ENCODE data around the gene NKPD1. TPM values are rescaled to one million over a fixed set of nuclear protein-coding genes. Genes with fewer than 3 reads are reported as not detected.
"Not testable (repeated sequence)": the region's sequence is repeated elsewhere in the genome, so short reads cannot be mapped to it uniquely, and the experiment has no call there.

The NKPD1 gene
- total RNA-seq, 4 donors from 2014 or later: 0.35 to 0.40 TPM; not detected in 2

DNA sequence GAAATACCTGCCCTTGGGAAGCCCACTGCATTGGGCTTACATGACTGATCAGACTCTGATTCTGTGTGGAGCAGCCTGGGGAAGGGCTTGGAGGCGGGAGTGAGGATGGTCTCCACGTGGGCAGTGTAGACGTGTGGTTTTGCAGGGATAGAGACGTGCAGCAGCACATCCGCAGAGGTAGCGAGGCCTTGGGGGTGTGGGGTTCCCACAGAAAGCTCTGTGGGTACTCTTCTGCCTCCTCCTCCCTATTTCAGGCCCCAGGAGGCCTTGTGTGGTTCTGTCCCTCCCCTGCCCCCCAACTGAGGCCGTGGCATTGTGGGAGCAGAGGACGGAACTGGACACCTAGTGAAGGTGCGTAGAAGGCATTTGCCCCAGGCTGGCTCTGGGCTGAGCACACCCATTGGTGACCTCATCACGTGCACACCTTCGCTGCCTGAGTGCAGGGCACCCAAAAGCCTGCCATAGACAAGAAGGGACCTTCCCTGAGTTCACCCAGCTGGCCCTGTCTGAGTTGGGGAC lies 38.9 kb downstream of the NKPD1 start:
- H3K9me3 ChIP-seq: no peaks in the 10 kb centered on the region
- H3K27ac ChIP-seq: no peak overlapping the region
- no peak for DNase-seq
- peaks cover 0 to 47% (median 18%) of the 10 kb centered on the region in 4 donors for H3K4me1 ChIP-seq
- no peak for TF ChIP-seq POLR2A (IDR thresholded peaks at IDR 0.05)
- TF ChIP-seq, protein P1, sequence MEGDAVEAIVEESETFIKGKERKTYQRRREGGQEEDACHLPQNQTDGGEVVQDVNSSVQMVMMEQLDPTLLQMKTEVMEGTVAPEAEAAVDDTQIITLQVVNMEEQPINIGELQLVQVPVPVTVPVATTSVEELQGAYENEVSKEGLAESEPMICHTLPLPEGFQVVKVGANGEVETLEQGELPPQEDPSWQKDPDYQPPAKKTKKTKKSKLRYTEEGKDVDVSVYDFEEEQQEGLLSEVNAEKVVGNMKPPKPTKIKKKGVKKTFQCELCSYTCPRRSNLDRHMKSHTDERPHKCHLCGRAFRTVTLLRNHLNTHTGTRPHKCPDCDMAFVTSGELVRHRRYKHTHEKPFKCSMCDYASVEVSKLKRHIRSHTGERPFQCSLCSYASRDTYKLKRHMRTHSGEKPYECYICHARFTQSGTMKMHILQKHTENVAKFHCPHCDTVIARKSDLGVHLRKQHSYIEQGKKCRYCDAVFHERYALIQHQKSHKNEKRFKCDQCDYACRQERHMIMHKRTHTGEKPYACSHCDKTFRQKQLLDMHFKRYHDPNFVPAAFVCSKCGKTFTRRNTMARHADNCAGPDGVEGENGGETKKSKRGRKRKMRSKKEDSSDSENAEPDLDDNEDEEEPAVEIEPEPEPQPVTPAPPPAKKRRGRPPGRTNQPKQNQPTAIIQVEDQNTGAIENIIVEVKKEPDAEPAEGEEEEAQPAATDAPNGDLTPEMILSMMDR (IDR thresholded peaks at IDR 0.05): no peak
- no peak overlapping the region for H3K4me3 ChIP-seq
- no peaks in the 10 kb centered on the region for H3K36me3 ChIP-seq
- no peaks in the 10 kb centered on the region for H3K27me3 ChIP-seq

DNA sequence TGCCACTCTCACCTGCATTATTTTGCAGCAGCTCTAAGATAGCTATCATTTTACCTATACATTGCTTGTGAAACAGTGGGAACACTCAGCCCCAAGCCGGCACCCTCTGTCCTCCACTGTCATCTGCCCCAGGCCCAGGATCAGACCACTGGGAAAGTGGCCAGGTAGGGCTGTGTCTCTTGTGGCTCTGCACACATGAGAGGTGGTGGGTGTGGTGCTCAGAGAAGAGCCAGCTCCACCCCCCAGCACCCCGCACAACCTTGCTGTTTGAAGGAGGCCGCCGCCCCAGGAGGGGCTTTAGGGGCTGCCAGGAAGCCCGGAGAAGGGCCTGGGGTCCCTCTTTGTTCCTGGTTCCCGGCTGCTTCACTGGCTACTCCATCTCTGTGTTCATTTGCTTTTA lies 41.2 kb downstream of the NKPD1 start:
- Histone ChIP-seq H3K4me3 (no peak overlapping the region), H3K9me3 (no peaks in the 10 kb centered on the region), H3K36me3 (no peaks in the 10 kb centered on the region), H3K27me3 (no peaks in the 10 kb centered on the region), H3K27ac (no peak overlapping the region), H3K4me1 (peaks cover 0 to 42% (median 22%) of the 10 kb centered on the region in 4 donors)
- no peak for DNase-seq
- no peak for TF ChIP-seq POLR2A (IDR thresholded peaks at IDR 0.05)
- TF ChIP-seq, protein P1 (IDR thresholded peaks at IDR 0.05): no peak

DNA sequence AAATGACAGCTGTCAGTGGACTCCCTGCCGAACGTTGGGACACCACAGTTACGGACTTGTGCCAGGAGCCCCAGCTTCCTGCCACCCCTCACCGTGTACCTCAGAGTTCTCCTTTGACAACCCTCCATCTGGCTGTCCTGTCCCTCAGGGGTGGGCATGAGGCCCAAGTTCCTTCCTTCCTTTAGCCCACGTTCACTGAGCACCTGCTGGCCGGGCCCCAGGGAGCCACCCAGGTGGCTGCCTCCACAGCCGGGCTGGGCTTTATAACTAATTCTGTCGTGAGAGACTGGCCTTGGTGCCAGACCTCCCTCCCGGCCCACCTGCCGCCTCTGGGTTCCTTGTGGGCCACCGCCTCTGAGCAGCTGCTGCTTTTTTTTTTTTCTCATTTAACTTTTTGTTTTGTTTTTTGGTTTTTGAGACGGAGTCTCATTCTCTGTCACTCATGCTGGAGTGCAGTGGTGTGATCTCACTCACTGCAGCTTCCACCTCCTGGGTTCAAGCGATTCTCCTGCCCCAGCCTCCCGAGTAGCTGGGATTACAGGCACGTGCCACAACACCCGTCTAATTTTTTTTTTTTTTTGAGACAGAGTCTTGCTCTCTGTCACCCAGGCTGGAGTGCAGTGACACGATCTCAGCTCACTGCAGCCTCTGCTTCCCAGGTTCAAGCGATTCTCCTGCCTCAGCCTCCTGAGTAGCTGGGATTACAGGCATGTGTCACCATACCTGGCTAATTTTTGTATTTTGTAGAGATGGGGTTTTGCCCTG lies 42.0 kb downstream of the NKPD1 start:
- H3K4me1 ChIP-seq: peaks cover 0 to 48% (median 22%) of the 10 kb centered on the region in 4 donors
- peak overlapping the region in 3 of 4 donors; percentile 25 to 51 (median 42) for H3K27ac ChIP-seq
- not testable (repeated sequence) for H3K36me3 ChIP-seq, H3K27me3 ChIP-seq, H3K4me3 ChIP-seq, H3K9me3 ChIP-seq
- peak in 2 of 3 donors; percentile 47 to 69 for DNase-seq

DNA sequence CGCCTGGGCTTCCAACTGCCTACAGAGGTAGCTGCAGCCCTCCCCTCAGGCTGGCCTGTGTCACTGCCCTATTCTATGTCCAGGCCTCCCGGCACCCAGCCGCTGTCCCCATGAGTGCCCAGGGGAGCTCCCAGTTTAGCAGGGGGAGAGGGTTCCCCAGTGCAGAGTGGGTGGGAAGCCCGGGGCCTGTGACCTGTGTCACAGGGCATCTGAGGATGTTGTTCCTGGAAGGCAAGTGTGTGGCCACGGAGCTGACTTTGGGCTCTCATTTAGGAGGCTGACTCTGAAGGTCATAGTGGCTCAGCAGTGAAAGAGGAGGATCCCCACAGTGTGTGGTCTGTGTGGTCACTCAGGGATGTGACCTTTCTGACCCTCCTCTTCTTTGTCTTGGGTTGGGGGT lies 42.7 kb downstream of the NKPD1 start:
- H3K27ac ChIP-seq: peak overlapping the region in 2 of 4 donors; percentile 42 to 51

DNA sequence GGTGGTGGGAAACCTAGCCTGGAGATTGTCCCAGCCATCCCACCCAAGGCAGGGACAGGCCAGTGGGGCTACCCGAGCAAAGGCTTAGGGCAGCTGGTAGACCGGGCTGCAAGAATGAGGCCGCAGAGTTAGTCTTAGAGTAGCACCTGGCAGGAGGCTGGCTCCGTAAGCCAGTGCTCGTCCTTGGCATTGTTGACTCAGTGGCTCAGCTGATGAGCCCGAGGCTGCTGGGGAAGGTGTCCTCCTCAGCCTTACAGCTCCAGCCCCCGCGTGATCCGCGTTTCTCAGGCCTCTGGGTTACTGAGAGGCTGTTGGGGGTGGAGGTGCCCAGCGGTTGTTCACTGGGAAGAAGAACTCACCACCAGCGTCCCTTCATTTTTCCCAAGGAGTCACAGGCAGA lies 43.1 kb downstream of the NKPD1 start:
- Histone ChIP-seq H3K27ac (peak overlapping the region in 1 of 4 donors; percentile 51), H3K4me1 (peaks cover 0 to 50% (median 22%) of the 10 kb centered on the region in 4 donors)
- TF ChIP-seq, protein P1 (IDR thresholded peaks at IDR 0.05): no peak
- no peak for TF ChIP-seq POLR2A (IDR thresholded peaks at IDR 0.05)

More for the DNA sequence above, 42.7 kb downstream of the NKPD1 start:
- TF ChIP-seq POLR2A (IDR thresholded peaks at IDR 0.05): no peak
- TF ChIP-seq, protein P1 (IDR thresholded peaks at IDR 0.05): no peak
- no peak for DNase-seq
- H3K27me3 ChIP-seq: no peaks in the 10 kb centered on the region
- H3K36me3 ChIP-seq: no peaks in the 10 kb centered on the region
- H3K9me3 ChIP-seq: no peaks in the 10 kb centered on the region
- H3K4me3 ChIP-seq: no peak overlapping the region
- H3K4me1 ChIP-seq: peaks cover 0 to 48% (median 22%) of the 10 kb centered on the region in 4 donors

DNA sequence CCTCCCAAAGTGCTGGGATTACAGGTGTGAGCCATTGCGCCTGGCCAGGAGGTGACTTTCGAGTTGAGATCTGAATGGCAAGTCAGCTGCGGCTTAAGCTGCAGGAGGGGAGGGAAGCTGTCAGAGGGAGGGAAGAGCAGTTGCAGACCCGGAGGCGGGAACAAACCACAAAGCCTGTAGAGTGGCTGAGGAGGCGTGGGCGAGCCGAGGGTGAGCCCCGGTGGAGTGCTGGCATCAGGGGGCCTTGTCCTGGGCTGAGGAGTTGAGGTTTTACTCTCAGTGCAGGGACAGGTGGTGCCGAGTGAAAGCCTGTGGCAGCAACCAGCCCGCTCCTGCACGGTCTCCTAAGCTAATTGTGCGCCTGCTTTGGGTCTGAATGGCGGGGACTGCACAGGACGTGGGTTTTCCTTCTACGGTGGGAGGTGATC lies 43.6 kb downstream of the NKPD1 start:
- Histone ChIP-seq H3K9me3 (no peaks in the 10 kb centered on the region), H3K4me3 (no peak overlapping the region), H3K4me1 (peaks cover 0 to 51% (median 22%) of the 10 kb centered on the region in 4 donors), H3K36me3 (no peaks in the 10 kb centered on the region), H3K27ac (peak overlapping the region in 1 of 4 donors; percentile 51), H3K27me3 (no peaks in the 10 kb centered on the region)
- DNase-seq: peak in 2 of 3 donors; percentile 45 to 62
- TF ChIP-seq, protein P1 (IDR thresholded peaks at IDR 0.05): no peak
- TF ChIP-seq POLR2A (IDR thresholded peaks at IDR 0.05): no peak

More for the DNA sequence above, 43.1 kb downstream of the NKPD1 start:
- Histone ChIP-seq H3K4me3 (no peak overlapping the region), H3K9me3 (no peaks in the 10 kb centered on the region), H3K36me3 (no peaks in the 10 kb centered on the region), H3K27me3 (no peaks in the 10 kb centered on the region)
- no peak for DNase-seq

Data from Peyer's patch (tissue), 4 donors.